ENCODE measurements around the gene CPED1.
A peak's percentile ranks its signal among the peaks of the same experiment; 100 is the strongest.

Gene CPED1

DNA sequence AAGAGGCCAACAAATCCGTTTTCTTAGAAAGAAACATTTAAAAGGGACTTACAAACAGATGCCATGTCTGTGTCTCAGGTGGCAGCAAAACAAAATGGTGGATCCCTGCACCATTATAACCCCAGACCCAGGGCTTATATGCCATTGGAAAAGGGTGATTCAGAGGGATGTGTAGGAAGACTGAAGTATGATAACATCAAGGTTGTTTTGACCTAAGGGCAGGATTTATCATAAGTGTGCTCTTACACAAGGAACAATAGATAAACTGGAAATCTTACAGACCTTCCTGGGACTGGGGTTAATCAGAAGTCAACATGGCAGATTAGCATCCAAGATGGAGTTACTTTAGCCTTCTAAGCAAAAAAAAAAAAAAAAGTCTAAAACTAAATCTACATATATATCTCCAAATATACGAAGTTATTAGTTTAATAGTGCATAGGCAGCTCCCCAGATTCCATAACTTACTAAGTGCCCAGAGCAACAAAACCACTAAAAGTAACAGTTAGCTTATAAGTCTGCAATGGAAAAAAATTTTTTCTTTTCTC lies 306.0 kb downstream of the CPED1 start:
- Histone ChIP-seq H3K4me1 (ENCODE audit: control insufficient read depth, insufficient read depth, low read length) (peaks cover 19% of the 10 kb centered on the region), H3K27me3 (ENCODE audit: control insufficient read depth, insufficient read depth, low read length) (no peaks in the 10 kb centered on the region), H3K4me2 (ENCODE audit: low read length) (no peak overlapping the region), H3K9me3 (replicated peaks; ENCODE audit: low read length) (no peaks in the 10 kb centered on the region), H3K4me3 (ENCODE audit: low read length) (no peak overlapping the region), H3K9ac (ENCODE audit: low read depth, low read length) (no peak overlapping the region), H3K36me3 (ENCODE audit: insufficient read depth, low read length) (no peaks in the 10 kb centered on the region)

DNA sequence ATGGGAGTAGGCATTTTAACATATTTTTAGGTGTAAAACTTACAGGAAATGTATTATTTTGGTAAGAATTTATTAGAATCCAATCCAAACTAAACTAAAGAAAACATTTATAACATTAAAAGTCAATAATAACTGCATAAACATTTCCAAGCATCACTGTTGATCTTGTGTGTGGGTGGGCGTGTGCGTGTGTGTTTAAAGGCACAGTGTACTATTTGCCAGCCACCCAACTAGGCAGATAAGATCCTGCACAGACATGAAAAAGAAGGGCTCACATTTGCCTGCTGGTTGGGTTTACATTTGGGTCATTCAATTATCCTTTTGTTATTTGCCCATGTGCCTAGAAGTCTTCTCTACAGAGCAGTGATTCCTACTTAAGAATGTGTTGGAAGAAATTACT lies 309.3 kb downstream of the CPED1 start:
- Histone ChIP-seq H3K4me1 (ENCODE audit: control insufficient read depth, insufficient read depth, low read length) (peaks cover 37% of the 10 kb centered on the region), H3K9me3 (replicated peaks; ENCODE audit: low read length) (no peaks in the 10 kb centered on the region), H3K9ac (ENCODE audit: low read depth, low read length) (no peak overlapping the region), H3K36me3 (ENCODE audit: insufficient read depth, low read length) (no peaks in the 10 kb centered on the region), H3K27me3 (ENCODE audit: control insufficient read depth, insufficient read depth, low read length) (no peaks in the 10 kb centered on the region), H3K4me3 (ENCODE audit: low read length) (no peak overlapping the region), H3K4me2 (ENCODE audit: low read length) (no peak overlapping the region)

DNA sequence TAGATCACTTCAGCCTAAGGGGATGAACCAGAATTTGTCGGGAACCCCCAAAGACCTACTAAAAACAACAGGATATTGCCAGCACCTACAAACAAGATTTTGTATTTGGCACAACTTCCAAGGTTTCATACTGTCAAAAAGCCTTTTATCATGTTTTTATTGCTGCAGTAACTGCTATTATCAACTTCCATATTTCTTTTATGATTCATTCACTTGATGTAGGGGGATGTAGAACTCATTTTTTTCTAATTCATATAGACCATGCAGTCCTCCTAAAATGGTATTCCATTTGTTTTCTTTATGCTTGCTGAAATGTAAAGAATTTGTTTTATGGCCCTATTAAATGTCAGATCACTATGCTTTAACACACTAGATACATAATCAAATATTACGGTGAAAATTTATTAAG lies 310.3 kb downstream of the CPED1 start:
- peaks cover 38% of the 10 kb centered on the region for H3K4me1 ChIP-seq (ENCODE audit: control insufficient read depth, insufficient read depth, low read length)
- H3K4me2 ChIP-seq (ENCODE audit: low read length), result peak overlapping the region; percentile 18
- H3K36me3 ChIP-seq (ENCODE audit: insufficient read depth, low read length), result no peaks in the 10 kb centered on the region
- H3K27me3 ChIP-seq (ENCODE audit: control insufficient read depth, insufficient read depth, low read length), result no peaks in the 10 kb centered on the region
- H3K4me3 ChIP-seq (ENCODE audit: low read length), result no peak overlapping the region
- no peak overlapping the region for H3K9ac ChIP-seq (ENCODE audit: low read depth, low read length)
- no peaks in the 10 kb centered on the region for H3K9me3 ChIP-seq (replicated peaks; ENCODE audit: low read length)

DNA sequence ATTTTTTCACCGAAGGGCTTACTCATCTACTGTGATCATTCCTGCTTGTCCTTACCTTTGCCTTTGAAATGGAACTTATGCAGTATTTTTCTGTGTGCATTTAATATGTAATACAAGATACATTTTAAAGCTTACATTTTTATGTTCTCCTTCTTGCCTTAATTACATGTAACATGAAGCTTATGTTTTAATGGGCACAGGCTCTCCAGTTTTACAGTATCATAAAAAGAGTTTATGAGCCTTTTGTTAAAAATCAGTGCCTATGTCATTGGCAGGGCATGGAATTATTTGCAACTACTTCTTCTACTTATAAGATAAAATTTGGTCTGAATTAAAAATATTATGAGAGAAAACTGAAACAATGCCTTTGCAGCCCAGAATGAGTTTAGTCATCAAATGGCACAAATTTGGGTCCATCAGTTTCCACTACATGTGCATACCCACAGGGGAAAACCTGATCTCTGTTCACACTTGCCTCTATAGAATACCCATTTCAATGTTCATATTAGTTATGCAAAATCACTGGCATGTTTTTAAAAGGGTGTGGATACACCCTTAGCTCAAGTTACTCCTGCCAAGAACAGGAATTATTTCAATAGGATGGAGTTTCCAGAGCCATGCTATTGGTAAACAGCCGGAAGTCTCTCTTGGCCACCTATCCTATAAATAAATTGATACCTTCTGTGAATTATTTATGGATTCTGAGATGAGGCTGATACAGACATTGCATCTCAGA lies 312.3 kb downstream of the CPED1 start:
- Histone ChIP-seq H3K9me3 (replicated peaks; ENCODE audit: low read length) (no peaks in the 10 kb centered on the region), H3K4me2 (ENCODE audit: low read length) (no peak overlapping the region), H3K27me3 (ENCODE audit: control insufficient read depth, insufficient read depth, low read length) (no peaks in the 10 kb centered on the region), H3K4me3 (ENCODE audit: low read length) (no peak overlapping the region), H3K4me1 (ENCODE audit: control insufficient read depth, insufficient read depth, low read length) (peaks cover 44% of the 10 kb centered on the region), H3K9ac (ENCODE audit: low read depth, low read length) (no peak overlapping the region), H3K36me3 (ENCODE audit: insufficient read depth, low read length) (no peaks in the 10 kb centered on the region)

DNA sequence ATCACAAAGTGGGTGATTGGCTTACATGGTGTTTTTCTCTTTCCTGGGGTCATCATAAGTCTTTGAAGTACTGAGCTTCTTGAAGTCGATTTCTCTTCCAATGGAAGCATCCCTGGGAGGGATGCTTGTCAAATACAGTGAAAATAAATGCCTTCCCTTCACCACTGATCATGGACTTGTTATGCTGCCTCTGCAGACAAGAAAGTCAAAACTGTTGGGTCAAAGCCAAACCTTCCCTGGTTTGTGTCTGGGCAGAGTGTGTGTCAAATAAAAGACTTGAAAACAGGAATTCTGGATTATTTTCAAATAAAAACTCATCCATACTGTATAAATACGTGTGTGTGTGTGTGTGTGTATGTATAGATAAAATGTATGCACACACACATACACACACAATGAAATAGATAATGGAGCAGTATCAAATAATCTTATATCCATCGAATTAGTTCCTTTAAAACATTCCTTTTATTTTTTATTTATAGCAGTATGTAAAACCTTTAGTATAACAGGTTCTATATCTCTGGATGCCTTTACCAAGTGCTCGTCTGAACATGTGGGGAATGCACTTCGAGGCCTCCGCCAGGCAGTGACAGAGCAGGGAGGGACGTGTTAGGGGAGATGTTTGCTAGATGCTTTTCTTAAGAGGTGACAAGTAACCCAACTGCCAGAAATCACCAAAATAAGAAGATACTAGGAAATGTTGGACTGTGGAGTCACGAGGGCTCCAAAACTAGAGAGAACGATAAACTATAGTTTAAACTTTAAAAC lies 313.1 kb downstream of the CPED1 start:
- H3K4me2 ChIP-seq (ENCODE audit: low read length), result no peak overlapping the region
- peaks cover 49% of the 10 kb centered on the region for H3K4me1 ChIP-seq (ENCODE audit: control insufficient read depth, insufficient read depth, low read length)
- no peaks in the 10 kb centered on the region for H3K36me3 ChIP-seq (ENCODE audit: insufficient read depth, low read length)
- no peaks in the 10 kb centered on the region for H3K27me3 ChIP-seq (ENCODE audit: control insufficient read depth, insufficient read depth, low read length)
- peak overlapping the region; percentile 45 for H3K9ac ChIP-seq (ENCODE audit: low read depth, low read length)
- no peaks in the 10 kb centered on the region for H3K9me3 ChIP-seq (replicated peaks; ENCODE audit: low read length)
- no peak overlapping the region for H3K4me3 ChIP-seq (ENCODE audit: low read length)

DNA sequence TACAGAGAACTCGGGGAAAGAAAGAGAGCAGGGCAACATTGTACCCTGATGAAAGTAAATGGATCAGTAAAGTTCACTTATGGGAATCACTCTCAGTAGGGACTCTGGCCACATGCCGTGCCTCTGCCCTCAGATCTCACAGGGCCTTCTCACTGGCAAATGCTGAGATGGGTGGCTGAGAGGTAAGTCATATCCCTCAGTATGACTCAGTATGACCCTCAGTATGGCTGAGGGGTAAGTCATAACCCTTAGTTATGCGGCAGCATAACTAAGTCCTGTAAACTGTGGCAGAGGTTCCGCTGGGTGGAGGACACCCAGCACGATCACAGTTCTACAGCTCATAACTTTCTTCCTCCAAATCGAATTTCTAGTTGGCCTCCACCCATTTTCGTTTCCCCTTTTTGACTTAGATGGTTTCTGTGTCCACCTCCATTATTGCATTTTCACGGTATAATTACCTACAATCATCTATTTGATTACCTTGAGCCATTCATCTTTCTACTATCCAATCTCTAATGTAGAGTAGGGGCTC lies 313.8 kb downstream of the CPED1 start:
- H3K4me2 ChIP-seq (ENCODE audit: low read length), result no peak overlapping the region
- H3K36me3 ChIP-seq (ENCODE audit: insufficient read depth, low read length), result no peaks in the 10 kb centered on the region
- no peaks in the 10 kb centered on the region for H3K9me3 ChIP-seq (replicated peaks; ENCODE audit: low read length)
- H3K4me3 ChIP-seq (ENCODE audit: low read length), result no peak overlapping the region
- H3K27me3 ChIP-seq (ENCODE audit: control insufficient read depth, insufficient read depth, low read length), result no peaks in the 10 kb centered on the region
- H3K9ac ChIP-seq (ENCODE audit: low read depth, low read length), result peak overlapping the region; percentile 45
- peaks cover 49% of the 10 kb centered on the region for H3K4me1 ChIP-seq (ENCODE audit: control insufficient read depth, insufficient read depth, low read length)

DNA sequence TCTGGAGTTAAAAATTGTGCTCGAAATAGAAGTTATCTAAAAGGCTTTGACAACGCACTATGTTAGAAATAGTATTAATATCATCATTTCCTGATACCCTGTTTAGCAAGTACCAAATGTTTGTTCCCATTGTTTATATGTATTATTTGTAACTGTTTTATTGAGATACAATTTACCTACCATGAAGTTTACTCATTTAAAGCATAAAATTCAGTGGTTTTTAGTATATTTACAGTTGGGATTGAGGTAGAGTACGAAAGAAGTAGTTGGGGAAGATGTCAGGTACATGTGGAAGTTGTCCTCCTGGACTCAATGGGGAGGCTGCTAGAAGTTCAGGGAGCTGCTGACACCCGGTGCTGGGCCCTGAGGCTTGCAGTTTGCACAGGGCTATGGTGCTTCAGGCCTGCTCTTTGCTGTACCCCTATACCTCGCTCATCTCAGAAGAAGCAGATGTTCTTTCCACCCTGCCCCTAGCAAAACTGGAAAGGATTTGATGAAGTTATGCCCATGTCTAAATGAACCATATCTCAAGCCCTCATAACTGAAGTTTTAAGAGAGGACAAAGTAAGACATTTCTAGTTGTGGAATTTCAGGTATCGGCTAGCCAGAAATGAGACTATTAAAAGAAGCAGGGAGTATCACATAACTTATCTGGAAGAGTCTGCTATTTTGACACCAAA lies 315.1 kb downstream of the CPED1 start:
- no peak overlapping the region for H3K4me2 ChIP-seq (ENCODE audit: low read length)
- no peaks in the 10 kb centered on the region for H3K27me3 ChIP-seq (ENCODE audit: control insufficient read depth, insufficient read depth, low read length)
- no peaks in the 10 kb centered on the region for H3K36me3 ChIP-seq (ENCODE audit: insufficient read depth, low read length)
- H3K9ac ChIP-seq (ENCODE audit: low read depth, low read length), result no peak overlapping the region
- no peak overlapping the region for H3K4me3 ChIP-seq (ENCODE audit: low read length)
- H3K4me1 ChIP-seq (ENCODE audit: control insufficient read depth, insufficient read depth, low read length), result peaks cover 38% of the 10 kb centered on the region
- no peaks in the 10 kb centered on the region for H3K9me3 ChIP-seq (replicated peaks; ENCODE audit: low read length)

DNA sequence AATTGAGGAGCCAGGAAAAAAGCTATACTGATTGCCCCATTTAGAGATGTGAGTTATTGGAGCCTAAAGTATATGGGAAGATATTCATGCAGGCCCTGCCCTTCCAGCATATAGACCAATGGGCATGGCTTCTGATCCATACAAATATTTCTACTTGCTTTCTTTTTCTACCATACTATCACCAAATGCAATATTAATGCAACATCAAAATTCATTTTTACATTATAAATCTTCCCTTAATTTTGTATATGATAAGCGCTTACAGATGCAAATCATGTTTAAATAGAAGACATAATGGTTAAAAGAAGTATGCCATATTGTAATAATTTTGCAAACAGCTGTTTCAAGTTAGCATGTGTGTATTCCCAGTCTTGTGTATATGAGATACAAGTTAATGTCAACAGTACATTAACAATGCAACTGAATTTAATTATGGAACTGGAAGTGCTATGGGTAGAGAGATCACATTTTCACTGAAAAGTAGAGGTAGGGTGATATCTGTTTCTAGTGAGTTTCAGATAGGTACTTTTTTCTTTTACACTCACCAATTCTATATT lies 315.7 kb downstream of the CPED1 start:
- Histone ChIP-seq H3K36me3 (ENCODE audit: insufficient read depth, low read length) (no peaks in the 10 kb centered on the region), H3K9me3 (replicated peaks; ENCODE audit: low read length) (no peaks in the 10 kb centered on the region), H3K4me2 (ENCODE audit: low read length) (no peak overlapping the region), H3K4me1 (ENCODE audit: control insufficient read depth, insufficient read depth, low read length) (peaks cover 32% of the 10 kb centered on the region), H3K27me3 (ENCODE audit: control insufficient read depth, insufficient read depth, low read length) (no peaks in the 10 kb centered on the region), H3K9ac (ENCODE audit: low read depth, low read length) (no peak overlapping the region), H3K4me3 (ENCODE audit: low read length) (no peak overlapping the region)

DNA sequence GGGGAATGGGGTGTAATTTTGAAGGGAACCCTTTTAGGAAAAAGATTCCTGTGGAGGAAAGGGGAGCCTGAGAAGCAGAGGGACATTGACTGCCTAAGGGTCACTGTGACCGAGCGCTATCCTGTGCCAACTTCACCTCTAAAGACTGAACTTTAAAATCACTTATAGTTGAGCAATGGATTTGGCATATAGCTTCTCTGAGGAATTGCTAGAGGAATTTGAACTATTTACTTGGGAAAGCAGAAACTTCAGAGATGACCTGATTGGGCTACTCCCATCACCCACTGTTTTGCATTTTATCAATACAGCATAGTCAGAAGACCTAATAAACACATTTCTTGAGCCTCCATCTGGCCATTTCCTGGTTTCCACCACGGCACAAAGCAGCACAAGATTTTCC lies 316.6 kb downstream of the CPED1 start:
- H3K9me3 ChIP-seq (replicated peaks; ENCODE audit: low read length), result no peaks in the 10 kb centered on the region
- no peaks in the 10 kb centered on the region for H3K27me3 ChIP-seq (ENCODE audit: control insufficient read depth, insufficient read depth, low read length)
- H3K4me1 ChIP-seq (ENCODE audit: control insufficient read depth, insufficient read depth, low read length), result peaks cover 30% of the 10 kb centered on the region
- no peak overlapping the region for H3K4me2 ChIP-seq (ENCODE audit: low read length)
- H3K9ac ChIP-seq (ENCODE audit: low read depth, low read length), result no peak overlapping the region
- H3K36me3 ChIP-seq (ENCODE audit: insufficient read depth, low read length), result no peaks in the 10 kb centered on the region
- H3K4me3 ChIP-seq (ENCODE audit: low read length), result no peak overlapping the region

DNA sequence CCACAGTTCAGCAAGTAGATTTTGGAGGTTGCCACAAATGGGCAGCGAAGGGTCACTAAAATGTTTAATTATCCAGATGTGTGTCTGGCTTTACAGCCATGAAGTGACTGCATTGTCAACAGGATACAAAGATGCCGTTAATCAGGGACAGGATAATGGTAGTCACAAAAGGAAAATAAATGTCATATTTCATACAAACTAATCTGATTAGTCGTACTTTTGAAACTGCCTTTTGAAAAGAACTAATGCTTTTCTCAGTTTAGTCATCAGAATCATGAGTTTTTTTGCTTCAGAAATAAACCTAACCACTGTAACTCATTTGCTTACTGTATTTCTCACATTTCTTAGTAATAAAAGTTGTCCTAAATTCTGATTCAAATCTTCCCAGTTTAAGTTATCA lies 318.1 kb downstream of the CPED1 start:
- Histone ChIP-seq H3K4me1 (ENCODE audit: control insufficient read depth, insufficient read depth, low read length) (peaks cover 22% of the 10 kb centered on the region), H3K27me3 (ENCODE audit: control insufficient read depth, insufficient read depth, low read length) (no peaks in the 10 kb centered on the region), H3K9me3 (replicated peaks; ENCODE audit: low read length) (no peaks in the 10 kb centered on the region), H3K4me3 (ENCODE audit: low read length) (no peak overlapping the region), H3K36me3 (ENCODE audit: insufficient read depth, low read length) (no peaks in the 10 kb centered on the region), H3K9ac (ENCODE audit: low read depth, low read length) (no peak overlapping the region), H3K4me2 (ENCODE audit: low read length) (no peak overlapping the region)

DNA sequence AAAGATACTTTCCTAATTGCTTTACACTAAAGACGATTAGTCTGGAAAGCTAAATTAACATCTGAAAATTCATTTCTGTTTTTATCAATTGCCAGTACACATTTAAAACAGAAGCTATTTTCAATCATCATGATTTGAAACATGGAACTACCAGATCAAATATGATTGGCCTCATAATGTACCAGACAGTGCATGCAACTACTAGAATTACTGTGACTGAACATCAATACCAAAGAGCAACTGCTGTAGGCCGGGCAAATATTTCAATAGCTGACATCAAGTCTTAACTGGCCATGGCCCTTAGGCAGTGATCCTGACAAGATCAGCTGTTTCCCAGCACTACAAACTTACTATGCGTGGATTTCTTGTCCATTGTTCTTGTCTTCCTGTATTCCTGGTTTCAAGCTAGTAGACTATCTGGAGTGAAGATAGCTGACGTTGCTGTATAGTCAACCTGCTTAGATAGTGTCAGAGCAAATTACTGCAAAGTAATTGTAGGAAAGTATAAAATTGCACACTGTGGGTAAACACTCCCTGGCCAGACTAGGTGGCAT lies 318.6 kb downstream of the CPED1 start:
- peaks cover 17% of the 10 kb centered on the region for H3K4me1 ChIP-seq (ENCODE audit: control insufficient read depth, insufficient read depth, low read length)
- H3K9me3 ChIP-seq (replicated peaks; ENCODE audit: low read length), result no peaks in the 10 kb centered on the region
- H3K4me2 ChIP-seq (ENCODE audit: low read length), result no peak overlapping the region
- H3K9ac ChIP-seq (ENCODE audit: low read depth, low read length), result no peak overlapping the region
- H3K27me3 ChIP-seq (ENCODE audit: control insufficient read depth, insufficient read depth, low read length), result no peaks in the 10 kb centered on the region
- H3K36me3 ChIP-seq (ENCODE audit: insufficient read depth, low read length), result no peaks in the 10 kb centered on the region
- no peak overlapping the region for H3K4me3 ChIP-seq (ENCODE audit: low read length)

Data from skeletal muscle satellite cell (primary cell).